Measurements from ENCODE around the gene OR56A1. TPM values are rescaled to one million over a fixed set of nuclear protein-coding genes. Genes with fewer than 3 reads are reported as not detected.
"Not testable (repeated sequence)": the region's sequence is repeated elsewhere in the genome, so short reads cannot be mapped to it uniquely, and the experiment has no call there.

The OR56A1 gene
- total RNA-seq = under 1 TPM in 2 of 4 donors, not detected in 2; 0.07 to 0.12 TPM

GRCh38 chr11:6030708-6031405, at the start of gene OR56A1:
OR56A1 (minus strand) TSS chr11:6030758; CDS start chr11:6027692, 3,066 bp downstream.
- no peak for TF ChIP-seq CTCF (IDR thresholded peaks at IDR 0.05)
- TF ChIP-seq POLR2A (IDR thresholded peaks at IDR 0.05) = no peak
- no peak within 1 kb of the TSS for H3K27ac ChIP-seq
- no peaks in the 10 kb centered on the region for H3K9me3 ChIP-seq
- no peak within 1 kb of the TSS for H3K4me3 ChIP-seq
- no peaks in the 10 kb centered on the region for H3K27me3 ChIP-seq
- no peaks in the 10 kb centered on the region for H3K36me3 ChIP-seq
- H3K4me1 ChIP-seq = no peaks in the 10 kb centered on the region
- DNase-seq = no peak
- intact Hi-C loops (cut with DNase I; ENCODE audit: low total_unique reads) = no loop called here

GRCh38 chr11:6079463-6079862, 48.9 kb upstream of the OR56A1 start:
- intact Hi-C loops (cut with DNase I; ENCODE audit: low total_unique reads) = no loop called here
- Histone ChIP-seq H3K27me3 (no peaks in the 10 kb centered on the region), H3K4me3 (no peak overlapping the region), H3K4me1 (no peaks in the 10 kb centered on the region), H3K27ac (no peak overlapping the region), H3K9me3 (no peaks in the 10 kb centered on the region), H3K36me3 (no peaks in the 10 kb centered on the region)
- DNase-seq = no peak
- TF ChIP-seq CTCF (IDR thresholded peaks at IDR 0.05) = no peak

- Histone ChIP-seq H3K9me3 (no peaks in the 10 kb centered on the region), H3K36me3 (no peaks in the 10 kb centered on the region), H3K4me1 (no peaks in the 10 kb centered on the region), H3K27me3 (no peaks in the 10 kb centered on the region), H3K27ac (no peak overlapping the region), H3K4me3 (no peak overlapping the region)
- no peak for TF ChIP-seq POLR2A (IDR thresholded peaks at IDR 0.05)
- TF ChIP-seq CTCF (IDR thresholded peaks at IDR 0.05) = no peak
- DNase-seq = no peak
- intact Hi-C loops (cut with DNase I; ENCODE audit: low total_unique reads) = no loop called here
Measured at GRCh38 chr11:6077723-6078122, 47.2 kb upstream of the OR56A1 start.

GRCh38 chr11:6076443-6076842, 45.9 kb upstream of the OR56A1 start:
- DNase-seq = not testable (repeated sequence)

GRCh38 chr11:6067502-6067901, 36.9 kb upstream of the OR56A1 start:
- TF ChIP-seq CTCF (IDR thresholded peaks at IDR 0.05) (no peak), POLR2A (IDR thresholded peaks at IDR 0.05) (no peak)
- no peaks in the 10 kb centered on the region for H3K27me3 ChIP-seq
- H3K4me3 ChIP-seq = no peak overlapping the region
- H3K9me3 ChIP-seq = no peaks in the 10 kb centered on the region
- intact Hi-C loops (cut with DNase I; ENCODE audit: low total_unique reads) = no loop called here
- no peak overlapping the region for H3K27ac ChIP-seq
- H3K4me1 ChIP-seq = no peaks in the 10 kb centered on the region
- H3K36me3 ChIP-seq = no peaks in the 10 kb centered on the region
- no peak for DNase-seq

More at GRCh38 chr11:6076443-6076842, 45.9 kb upstream of the OR56A1 start:
- H3K27me3 ChIP-seq; intact Hi-C loops (cut with DNase I; ENCODE audit: low total_unique reads); H3K36me3 ChIP-seq; H3K27ac ChIP-seq; H3K4me3 ChIP-seq; H3K4me1 ChIP-seq; H3K9me3 ChIP-seq: not testable (repeated sequence)
